ENCODE data around the gene TAB2. TPM values are rescaled to one million over a fixed set of nuclear protein-coding genes. Genes with fewer than 3 reads are reported as not detected.

TAB2 gene
- total and polyA plus RNA-seq, 2 donors (not counting 1 experiment from before 2014, with no cell fraction given), result 31.6 to 88.5 TPM

GRCh38 chr6:149327638-149328037 is 10.1 kb downstream of the TAB2 start:
- no peaks in the 10 kb centered on the region for H3K9me3 ChIP-seq (ENCODE audit: control extremely low read depth in 1 of 3, control insufficient read depth in 2 of 3, insufficient read depth in 1 of 3, low read length in 2 of 3)
- POLR2A ChIA-PET, result no interaction called here
- peaks cover 83% of the 10 kb centered on the region for H4K20me1 ChIP-seq (ENCODE audit: control insufficient read depth, insufficient read depth, low read length, poor library complexity, severe bottlenecking)

DNA sequence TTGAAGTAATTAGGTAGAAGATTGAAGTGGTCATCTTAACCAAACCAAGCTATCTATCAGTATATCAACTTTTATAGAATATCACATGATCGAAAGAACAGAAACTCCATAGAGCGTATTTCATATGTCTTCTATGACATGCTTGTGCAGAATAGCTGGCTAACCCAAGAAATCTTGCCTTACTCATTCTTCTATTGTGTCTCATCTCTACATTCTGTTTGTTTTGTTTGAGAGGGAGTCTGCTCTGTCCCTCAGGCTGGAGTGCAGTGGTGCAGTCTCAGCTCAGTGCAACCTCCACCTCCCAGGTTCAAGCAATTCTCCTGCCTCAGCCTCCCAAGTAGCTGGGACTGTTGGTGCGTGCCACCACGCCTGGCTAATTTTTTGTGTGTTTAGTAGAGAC is 10.6 kb downstream of the TAB2 start:
- Histone ChIP-seq H2AFZ (ENCODE audit: insufficient read depth, low read depth, low read length, poor library complexity, severe bottlenecking) (no peak overlapping the region), H3K79me2 (ENCODE audit: control insufficient read depth, insufficient read depth, low read length) (peaks cover 100% of the 10 kb centered on the region), H4K20me1 (ENCODE audit: control insufficient read depth, insufficient read depth, low read length, poor library complexity, severe bottlenecking) (peaks cover 87% of the 10 kb centered on the region), H3K27ac (ENCODE audit: low read length in 2 of 2) (no peak overlapping the region), H3K9ac (ENCODE audit: low read length) (no peak overlapping the region), H3K4me1 (ENCODE audit: control insufficient read depth in 2 of 2, insufficient read depth in 2 of 2, low read length in 2 of 2) (peaks cover 17 to 53% of the 10 kb centered on the region in 2 donors), H3K4me3 (ENCODE audit: control extremely low read depth in 1 of 5, extremely low read depth in 1 of 5, insufficient read depth in 1 of 5, low read depth in 2 of 5, low read length in 4 of 5) (no peak overlapping the region), H3K36me3 (replicated peaks in 1 of 2; ENCODE audit: control extremely low read depth in 1 of 2, control insufficient read depth in 1 of 2, extremely low read depth in 1 of 2, insufficient read depth in 2 of 2, low read length in 1 of 2) (no peaks in the 10 kb centered on the region), H3K4me2 (replicated peaks; ENCODE audit: low read depth, low read length, poor library complexity, severe bottlenecking) (no peak overlapping the region), H3K9me3 (ENCODE audit: control extremely low read depth in 1 of 3, control insufficient read depth in 2 of 3, insufficient read depth in 1 of 3, low read length in 2 of 3) (no peaks in the 10 kb centered on the region), H3K27me3 (replicated peaks in 1 of 4; ENCODE audit: control extremely low read depth in 1 of 4, control insufficient read depth in 3 of 4, insufficient read depth in 4 of 4, low read length in 3 of 4) (no peaks in the 10 kb centered on the region)
- intact Hi-C loops (cut with micrococcal nuclease), result no loop called here
- peaks cover 81% of the 10 kb centered on the region for H3K4me1 Mint-ChIP-seq
- no peak for ATAC-seq (ENCODE audit: low read depth)
- TF ChIP-seq EZH2 (IDR thresholded peaks at IDR 0.05; ENCODE audit: borderline replicate concordance, insufficient read depth, low read depth, low read length, poor library complexity, severe bottlenecking) (no peak), CTCF (IDR thresholded peaks at IDR 0.05) (no peak)
- H3K27ac Mint-ChIP-seq, result no peak overlapping the region
- POLR2A ChIA-PET, result no interaction called here
- WGBS (ENCODE audit: insufficient coverage), result no CpG with 5 or more reads among the region's 4 CpGs
- H3K9me3 Mint-ChIP-seq (ENCODE audit: insufficient read depth), result no peaks in the 10 kb centered on the region
- no peak for DNase-seq
- H3K4me3 Mint-ChIP-seq, result no peak overlapping the region
- no peaks in the 10 kb centered on the region for H3K27me3 Mint-ChIP-seq
- CTCF ChIA-PET, result no interaction called here

More at GRCh38 chr6:149327638-149328037, 10.1 kb downstream of the TAB2 start:
- no peaks in the 10 kb centered on the region for H3K36me3 ChIP-seq (replicated peaks in 1 of 2; ENCODE audit: control extremely low read depth in 1 of 2, control insufficient read depth in 1 of 2, extremely low read depth in 1 of 2, insufficient read depth in 2 of 2, low read length in 1 of 2)
- peaks cover 83% of the 10 kb centered on the region for H3K4me1 Mint-ChIP-seq
- no peak overlapping the region for H3K4me2 ChIP-seq (replicated peaks; ENCODE audit: low read depth, low read length, poor library complexity, severe bottlenecking)
- no peaks in the 10 kb centered on the region for H3K9me3 Mint-ChIP-seq (ENCODE audit: insufficient read depth)
- H3K4me3 Mint-ChIP-seq, result no peak overlapping the region
- H3K27ac ChIP-seq (ENCODE audit: low read length in 2 of 2), result no peak overlapping the region
- WGBS (ENCODE audit: insufficient coverage), result no CpG with 5 or more reads among the region's 2 CpGs
- H3K9ac ChIP-seq (ENCODE audit: low read length), result no peak overlapping the region
- intact Hi-C loops (cut with micrococcal nuclease), result no loop called here
- no peak for ATAC-seq (ENCODE audit: low read depth)
- H2AFZ ChIP-seq (ENCODE audit: insufficient read depth, low read depth, low read length, poor library complexity, severe bottlenecking), result no peak overlapping the region
- H3K27me3 Mint-ChIP-seq, result no peaks in the 10 kb centered on the region
- no peak overlapping the region for H3K27ac Mint-ChIP-seq
- TF ChIP-seq CTCF (IDR thresholded peaks at IDR 0.05) (no peak), EZH2 (IDR thresholded peaks at IDR 0.05; ENCODE audit: borderline replicate concordance, insufficient read depth, low read depth, low read length, poor library complexity, severe bottlenecking) (no peak)
- CTCF ChIA-PET, result no interaction called here
- no peak overlapping the region for H3K4me3 ChIP-seq (ENCODE audit: control extremely low read depth in 1 of 5, extremely low read depth in 1 of 5, insufficient read depth in 1 of 5, low read depth in 2 of 5, low read length in 4 of 5)
- H3K4me1 ChIP-seq (ENCODE audit: control insufficient read depth in 2 of 2, insufficient read depth in 2 of 2, low read length in 2 of 2), result peaks cover 17 to 54% of the 10 kb centered on the region in 2 donors
- no peaks in the 10 kb centered on the region for H3K27me3 ChIP-seq (replicated peaks in 1 of 4; ENCODE audit: control extremely low read depth in 1 of 4, control insufficient read depth in 3 of 4, insufficient read depth in 4 of 4, low read length in 3 of 4)
- peaks cover 100% of the 10 kb centered on the region for H3K79me2 ChIP-seq (ENCODE audit: control insufficient read depth, insufficient read depth, low read length)
- DNase-seq, result no peak
